ENCODE measurements around the gene PDE11A. TPM values are rescaled to one million over a fixed set of nuclear protein-coding genes. Genes with fewer than 3 reads are reported as not detected.

The PDE11A gene
- total and polyA plus RNA-seq, 2 of the 8 experiments (the other 6 are each of a cell fraction or from before 2014, with no cell fraction given) = 0.19 to 0.23 TPM

DNA sequence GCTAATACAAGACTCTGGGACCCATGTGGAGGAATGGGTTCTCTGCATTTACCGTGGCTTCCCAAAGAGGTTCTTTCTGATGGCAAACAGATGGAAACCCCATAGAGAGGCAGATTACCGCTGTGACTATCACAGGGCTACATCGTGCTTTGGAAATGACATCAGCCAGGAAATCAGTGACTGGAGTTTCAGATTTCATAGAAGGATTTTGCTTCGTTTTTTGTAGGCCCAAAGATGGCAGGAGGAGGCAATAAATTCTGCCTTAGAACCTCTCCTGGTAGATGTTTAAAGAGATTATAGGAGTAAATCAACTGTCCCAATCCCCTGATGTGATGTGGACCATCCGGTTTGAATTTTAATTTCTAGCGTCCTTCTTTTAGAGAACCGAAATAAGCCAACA, 465.9 kb downstream of the PDE11A start:
- Histone ChIP-seq H3K23me2 (ENCODE audit: low read depth, low read length) (no peaks in the 10 kb centered on the region), H3K27me3 (replicated peaks in 1 of 4; ENCODE audit: control insufficient read depth in 3 of 4, extremely low read depth in 1 of 4, insufficient read depth in 3 of 4, low read length in 3 of 4) (no peaks in the 10 kb centered on the region), H3K4me3 (ENCODE audit: extremely low read depth in 1 of 4, insufficient read depth in 2 of 4, low read depth in 3 of 4, low read length in 4 of 4) (no peak overlapping the region), H3K36me3 (ENCODE audit: control insufficient read depth in 2 of 4, insufficient read depth in 4 of 4, low read length in 3 of 4) (no peaks in the 10 kb centered on the region), H2BK120ac (replicated peaks; ENCODE audit: low read depth, low read length) (no peak overlapping the region), H4K8ac (ENCODE audit: extremely low read depth, insufficient read depth, low read length) (no peak overlapping the region), H3K27ac (ENCODE audit: low read depth, low read length) (no peak overlapping the region), H3K4me1 (replicated peaks in 1 of 4; ENCODE audit: control insufficient read depth in 3 of 4, insufficient read depth in 4 of 4, low read length in 3 of 4) (peaks cover 0 to 3% (median 1%) of the 10 kb centered on the region in 4 experiments; a peak in 2 of 7 replicates), H3K56ac (replicated peaks; ENCODE audit: insufficient read length, low read depth, low read length) (no peak overlapping the region), H3K18ac (ENCODE audit: extremely low read depth, low read length) (no peak overlapping the region), H2BK5ac (ENCODE audit: low read depth, low read length) (no peak overlapping the region), H2BK15ac (ENCODE audit: low read length) (no peak overlapping the region), H3K9me3 (ENCODE audit: insufficient read depth in 2 of 2, low read depth in 1 of 2, low read length in 1 of 2) (no peaks in the 10 kb centered on the region), H3K79me2 (ENCODE audit: control insufficient read depth in 1 of 2, insufficient read depth in 2 of 2, low read length in 2 of 2) (no peaks in the 10 kb centered on the region), H3K14ac (ENCODE audit: insufficient read length) (no peak overlapping the region), H4K91ac (replicated peaks; ENCODE audit: insufficient read length, low read length) (no peak overlapping the region), H2BK20ac (ENCODE audit: low read length) (no peak overlapping the region), H3K23ac (ENCODE audit: insufficient read length) (no peak overlapping the region), H2AFZ (ENCODE audit: low read length) (peak overlapping the region; percentile 77), H3K9ac (replicated peaks in 1 of 4; ENCODE audit: extremely low read depth in 1 of 4, low read depth in 3 of 4, low read length in 3 of 4) (no peak overlapping the region), H4K20me1 (replicated peaks in 1 of 2; ENCODE audit: control insufficient read depth in 1 of 2, insufficient read depth in 2 of 2, low read length in 2 of 2) (no peaks in the 10 kb centered on the region), H4K5ac (ENCODE audit: insufficient read length, low read depth, low read length) (no peak overlapping the region), H2BK12ac (ENCODE audit: low read depth, low read length) (no peak overlapping the region), H3K4me2 (ENCODE audit: insufficient read depth in 1 of 2, low read depth in 2 of 2, low read length in 2 of 2) (no peak overlapping the region), H3K79me1 (ENCODE audit: low read depth, low read length) (no peaks in the 10 kb centered on the region), H2AK5ac (ENCODE audit: low read depth, low read length) (no peak overlapping the region), H3K4ac (replicated peaks; ENCODE audit: insufficient read length, low read depth, low read length) (no peak overlapping the region)
- no peak for FAIRE-seq
- DNase-seq (ENCODE audit: low read depth in 1 of 2, low spot score in 2 of 2) = no peak
- ChIA-PET CTCF (ENCODE audit: partially characterized antibody) (interaction anchor here (0.8 to 1.5 kb wide), 3 partner anchors 11 to 117 kb away, joined by 4 read pairs; no protein-coding TSS in a partner anchor), POLR2A (ENCODE audit: partially characterized antibody) (no interaction called here)
- no peak for TF ChIP-seq ASH2L (IDR thresholded peaks at IDR 0.05; ENCODE audit: low read length)
- TF ChIP-seq, protein P1, sequence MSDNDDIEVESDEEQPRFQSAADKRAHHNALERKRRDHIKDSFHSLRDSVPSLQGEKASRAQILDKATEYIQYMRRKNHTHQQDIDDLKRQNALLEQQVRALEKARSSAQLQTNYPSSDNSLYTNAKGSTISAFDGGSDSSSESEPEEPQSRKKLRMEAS (IDR thresholded peaks at IDR 0.05) = no peak
- no peak for TF ChIP-seq YY1 (IDR thresholded peaks at IDR 0.05; ENCODE audit: low read depth, low read length)
- TF ChIP-seq TAF1 (IDR thresholded peaks at IDR 0.05; ENCODE audit: low read depth, low read length) = no peak
- TF ChIP-seq, protein P2, sequence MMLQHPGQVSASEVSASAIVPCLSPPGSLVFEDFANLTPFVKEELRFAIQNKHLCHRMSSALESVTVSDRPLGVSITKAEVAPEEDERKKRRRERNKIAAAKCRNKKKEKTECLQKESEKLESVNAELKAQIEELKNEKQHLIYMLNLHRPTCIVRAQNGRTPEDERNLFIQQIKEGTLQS (IDR thresholded peaks at IDR 0.05; ENCODE audit: insufficient read depth, low read depth, low read length) = no peak
- TF ChIP-seq NRF1 (IDR thresholded peaks at IDR 0.05; ENCODE audit: low read depth, low read length) = no peak
- 81% methylated on average over 7 of the region's 7 CpGs; no CpG with 5 or more reads in 1 of the 2 experiments for whole genome bisulfite sequencing, 2 experiments (ENCODE audit: extremely low coverage in 1 of 2, insufficient coverage in 1 of 2, insufficient read length in 1 of 2, insufficient replicate concordance in 2 of 2, low coverage in 1 of 2, low lambda C conversion rate in 2 of 2, missing lambda C conversion rate in 1 of 2)

All from H1 (cell line).